ENCODE measurements around the gene HTRA3.

Gene HTRA3

GRCh38 chr4:8276358-8277240 lies 7.0 kb downstream of the HTRA3 start:
- no peak for TF ChIP-seq GABPA (IDR thresholded peaks at IDR 0.05; ENCODE audit: low read depth)
- TF ChIP-seq POLR2AphosphoS5 (IDR thresholded peaks at IDR 0.05; ENCODE audit: low read depth), result no peak
- no peak for TF ChIP-seq SPI1 (IDR thresholded peaks at IDR 0.05; ENCODE audit: borderline replicate concordance, low read depth)
- no peak for TF ChIP-seq CTCF (IDR thresholded peaks at IDR 0.05; ENCODE audit: insufficient read depth, low read length)
- no peak for TF ChIP-seq REST (IDR thresholded peaks at IDR 0.05; ENCODE audit: insufficient replicate concordance, low read depth)
- no peaks in the 10 kb centered on the region for H3K27me3 ChIP-seq (ENCODE audit: insufficient read depth, poor library complexity, severe bottlenecking)
- DNase-seq (ENCODE audit: low read depth in 1 of 2, low spot score in 1 of 2), result no peak
- H3K4me3 ChIP-seq (replicated peaks; ENCODE audit: insufficient read depth, low read length), result no peak overlapping the region
- no peak overlapping the region for H3K27ac ChIP-seq (replicated peaks)

- no peak for DNase-seq (ENCODE audit: low read depth in 1 of 2, low spot score in 1 of 2)
- Histone ChIP-seq H3K27me3 (ENCODE audit: insufficient read depth, poor library complexity, severe bottlenecking) (no peaks in the 10 kb centered on the region), H3K27ac (replicated peaks) (no peak overlapping the region), H3K4me3 (replicated peaks; ENCODE audit: insufficient read depth, low read length) (no peak overlapping the region)
- TF ChIP-seq REST (IDR thresholded peaks at IDR 0.05; ENCODE audit: insufficient replicate concordance, low read depth), result no peak
- no peak for TF ChIP-seq SPI1 (IDR thresholded peaks at IDR 0.05; ENCODE audit: borderline replicate concordance, low read depth)
- no peak for TF ChIP-seq CTCF (IDR thresholded peaks at IDR 0.05; ENCODE audit: insufficient read depth, low read length)
- TF ChIP-seq GABPA (IDR thresholded peaks at IDR 0.05; ENCODE audit: low read depth), result no peak
- TF ChIP-seq POLR2AphosphoS5 (IDR thresholded peaks at IDR 0.05; ENCODE audit: low read depth), result no peak
Measured at GRCh38 chr4:8277356-8278008, 7.9 kb downstream of the HTRA3 start.

GRCh38 chr4:8278009-8278395 lies 8.4 kb downstream of the HTRA3 start:
- TF ChIP-seq GABPA (IDR thresholded peaks at IDR 0.05; ENCODE audit: low read depth), result no peak
- no peak for TF ChIP-seq REST (IDR thresholded peaks at IDR 0.05; ENCODE audit: insufficient replicate concordance, low read depth)
- no peak for TF ChIP-seq CTCF (IDR thresholded peaks at IDR 0.05; ENCODE audit: insufficient read depth, low read length)
- no peak for TF ChIP-seq POLR2AphosphoS5 (IDR thresholded peaks at IDR 0.05; ENCODE audit: low read depth)
- no peak for TF ChIP-seq SPI1 (IDR thresholded peaks at IDR 0.05; ENCODE audit: borderline replicate concordance, low read depth)
- Histone ChIP-seq H3K27me3 (ENCODE audit: insufficient read depth, poor library complexity, severe bottlenecking) (no peaks in the 10 kb centered on the region), H3K27ac (replicated peaks) (no peak overlapping the region)

More at GRCh38 chr4:8278009-8278395, 8.4 kb downstream of the HTRA3 start:
- no peak overlapping the region for H3K4me3 ChIP-seq (replicated peaks; ENCODE audit: insufficient read depth, low read length)
- DNase-seq (ENCODE audit: low read depth in 1 of 2, low spot score in 1 of 2), result no peak
